ENCODE measurements around the gene MAEA.
"Not testable (repeated sequence)": the region's sequence is repeated elsewhere in the genome, so short reads cannot be mapped to it uniquely, and the experiment has no call there.

DNA sequence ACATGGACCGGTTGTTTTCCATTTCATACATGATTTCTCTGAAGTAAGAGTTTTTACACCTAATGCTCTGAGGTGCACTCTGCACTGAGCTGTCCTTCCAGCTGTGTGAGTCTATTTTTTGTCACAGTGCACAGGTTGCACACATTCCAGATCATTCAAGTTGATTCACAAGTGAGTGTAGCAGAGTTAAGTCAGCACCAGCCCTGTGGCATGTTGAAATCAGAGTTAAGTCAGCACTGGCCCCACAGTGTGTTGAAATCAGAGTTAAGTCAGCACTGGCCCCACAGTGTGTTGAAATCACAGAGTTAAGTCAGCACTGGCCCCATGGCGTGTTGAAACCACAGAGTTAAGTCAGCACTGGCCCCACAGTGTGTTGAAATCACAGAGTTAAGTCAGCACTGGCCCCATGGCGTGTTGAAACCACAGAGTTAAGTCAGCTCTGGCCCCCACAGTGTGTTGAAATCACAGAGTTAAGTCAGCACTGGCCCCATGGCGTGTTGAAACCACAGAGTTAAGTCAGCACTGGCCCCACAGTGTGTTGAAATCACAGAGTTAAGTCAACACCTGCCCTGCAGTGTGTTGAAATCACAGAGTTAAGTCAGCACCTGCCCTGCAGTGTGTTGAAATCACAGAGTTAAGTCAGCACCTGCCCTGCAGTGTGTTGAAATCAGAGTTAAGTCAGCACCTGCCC, 45.6 kb downstream of the MAEA start:
- TF ChIP-seq NR2F2 (IDR thresholded peaks at IDR 0.05); TAF1 (conservative IDR thresholded peaks at IDR 0.05); SP1 (IDR thresholded peaks at IDR 0.05); EGR1 (IDR thresholded peaks at IDR 0.05; ENCODE audit: low read depth in 2 of 2); YY1 (IDR thresholded peaks at IDR 0.05); RAD21 (IDR thresholded peaks at IDR 0.05); RXRA (IDR thresholded peaks at IDR 0.05); MAX (IDR thresholded peaks at IDR 0.05); HNF4A (conservative IDR thresholded peaks at IDR 0.05); HNF4G (IDR thresholded peaks at IDR 0.05): not testable (repeated sequence)
- TF ChIP-seq, protein P1, sequence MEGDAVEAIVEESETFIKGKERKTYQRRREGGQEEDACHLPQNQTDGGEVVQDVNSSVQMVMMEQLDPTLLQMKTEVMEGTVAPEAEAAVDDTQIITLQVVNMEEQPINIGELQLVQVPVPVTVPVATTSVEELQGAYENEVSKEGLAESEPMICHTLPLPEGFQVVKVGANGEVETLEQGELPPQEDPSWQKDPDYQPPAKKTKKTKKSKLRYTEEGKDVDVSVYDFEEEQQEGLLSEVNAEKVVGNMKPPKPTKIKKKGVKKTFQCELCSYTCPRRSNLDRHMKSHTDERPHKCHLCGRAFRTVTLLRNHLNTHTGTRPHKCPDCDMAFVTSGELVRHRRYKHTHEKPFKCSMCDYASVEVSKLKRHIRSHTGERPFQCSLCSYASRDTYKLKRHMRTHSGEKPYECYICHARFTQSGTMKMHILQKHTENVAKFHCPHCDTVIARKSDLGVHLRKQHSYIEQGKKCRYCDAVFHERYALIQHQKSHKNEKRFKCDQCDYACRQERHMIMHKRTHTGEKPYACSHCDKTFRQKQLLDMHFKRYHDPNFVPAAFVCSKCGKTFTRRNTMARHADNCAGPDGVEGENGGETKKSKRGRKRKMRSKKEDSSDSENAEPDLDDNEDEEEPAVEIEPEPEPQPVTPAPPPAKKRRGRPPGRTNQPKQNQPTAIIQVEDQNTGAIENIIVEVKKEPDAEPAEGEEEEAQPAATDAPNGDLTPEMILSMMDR (IDR thresholded peaks at IDR 0.05; ENCODE audit: low read depth, low read length, missing input control) = not testable (repeated sequence)
- TF ChIP-seq, protein P2, sequence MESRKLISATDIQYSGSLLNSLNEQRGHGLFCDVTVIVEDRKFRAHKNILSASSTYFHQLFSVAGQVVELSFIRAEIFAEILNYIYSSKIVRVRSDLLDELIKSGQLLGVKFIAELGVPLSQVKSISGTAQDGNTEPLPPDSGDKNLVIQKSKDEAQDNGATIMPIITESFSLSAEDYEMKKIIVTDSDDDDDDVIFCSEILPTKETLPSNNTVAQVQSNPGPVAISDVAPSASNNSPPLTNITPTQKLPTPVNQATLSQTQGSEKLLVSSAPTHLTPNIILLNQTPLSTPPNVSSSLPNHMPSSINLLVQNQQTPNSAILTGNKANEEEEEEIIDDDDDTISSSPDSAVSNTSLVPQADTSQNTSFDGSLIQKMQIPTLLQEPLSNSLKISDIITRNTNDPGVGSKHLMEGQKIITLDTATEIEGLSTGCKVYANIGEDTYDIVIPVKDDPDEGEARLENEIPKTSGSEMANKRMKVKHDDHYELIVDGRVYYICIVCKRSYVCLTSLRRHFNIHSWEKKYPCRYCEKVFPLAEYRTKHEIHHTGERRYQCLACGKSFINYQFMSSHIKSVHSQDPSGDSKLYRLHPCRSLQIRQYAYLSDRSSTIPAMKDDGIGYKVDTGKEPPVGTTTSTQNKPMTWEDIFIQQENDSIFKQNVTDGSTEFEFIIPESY (IDR thresholded peaks at IDR 0.05) = not testable (repeated sequence)

All from liver (tissue), 3 donors.